GM18508 (cell line): ENCODE data around the gene USF3.
"Not testable (repeated sequence)": the region's sequence is repeated elsewhere in the genome, so short reads cannot be mapped to it uniquely, and the experiment has no call there.

Experiments
- ATAC-seq: cut with Tn5 transposase; IDR thresholded peaks from one replicate; pipeline ENCODE4 v1.9.1; 2021; ENCODE audit warnings: moderate number of reproducible peaks; ENCODE audit not compliant: insufficient read depth, unreplicated experiment

USF3 gene

GRCh38 chr3:113659996-113660395 lies 36.4 kb downstream of the USF3 start:
- no peak for ATAC-seq

- ATAC-seq = no peak
Measured at GRCh38 chr3:113659101-113659541, 37.3 kb downstream of the USF3 start.

GRCh38 chr3:113658107-113658506 lies 38.3 kb downstream of the USF3 start:
- no peak for ATAC-seq

DNA sequence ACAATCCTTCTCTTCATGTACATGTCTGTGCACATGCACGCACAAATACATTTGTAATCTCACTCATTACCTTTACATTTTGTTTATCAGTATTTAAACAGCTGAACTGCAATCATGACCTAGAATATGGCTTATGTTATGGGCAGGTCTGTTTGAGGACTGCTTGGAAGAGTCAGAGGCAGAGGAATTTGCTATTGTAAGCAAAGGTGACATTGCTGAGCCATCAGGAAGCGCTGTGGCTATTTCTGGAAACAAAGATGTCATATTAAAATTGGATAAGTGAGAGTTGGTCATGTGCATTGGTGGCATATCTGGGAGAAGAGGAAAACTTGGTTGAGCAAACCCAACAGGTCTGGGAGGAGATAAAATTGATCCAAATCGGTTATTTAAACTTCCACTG lies 41.6 kb downstream of the USF3 start:
- ATAC-seq = no peak

GRCh38 chr3:113654310-113654709 lies 42.1 kb downstream of the USF3 start:
- ATAC-seq = no peak

GRCh38 chr3:113649174-113649845 lies 47.1 kb downstream of the USF3 start:
- no peak for ATAC-seq

DNA sequence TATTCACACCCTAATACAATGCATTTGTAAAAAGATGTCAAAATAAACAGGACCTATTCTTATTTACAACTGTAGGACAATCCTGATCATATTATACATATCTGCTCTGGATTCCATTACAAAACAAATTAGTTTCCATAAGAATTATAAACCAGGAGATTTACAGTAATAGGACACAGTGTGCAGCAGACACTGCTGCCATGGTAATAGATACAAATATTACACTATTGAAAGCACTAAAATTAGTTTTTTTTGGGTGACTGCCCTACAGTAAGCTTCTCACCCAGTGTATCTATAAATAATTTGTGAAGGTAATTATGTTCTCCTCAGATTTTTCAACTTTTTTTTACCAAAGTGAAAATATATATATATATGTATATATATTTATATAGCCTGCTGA lies 47.9 kb downstream of the USF3 start:
- ATAC-seq = no peak

DNA sequence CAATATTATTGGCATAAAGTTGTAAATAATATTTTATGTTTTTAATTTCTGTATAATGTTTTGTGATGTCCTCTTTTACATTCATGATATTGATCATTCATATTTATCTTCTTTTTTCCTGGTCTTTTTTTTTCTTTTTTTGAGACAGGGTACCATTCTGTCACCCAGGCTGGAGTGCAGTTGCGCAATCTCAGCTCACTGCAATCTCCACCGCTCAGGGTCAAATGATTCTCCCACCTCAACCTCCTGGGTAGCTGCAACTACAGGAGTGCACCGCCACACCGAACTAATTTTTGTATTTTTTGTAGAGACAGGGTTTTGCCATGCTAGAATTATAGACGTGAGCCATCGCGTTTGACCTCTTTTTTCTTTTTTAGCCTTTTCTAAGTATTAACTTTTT lies 52.9 kb downstream of the USF3 start:
- ATAC-seq = no peak

DNA sequence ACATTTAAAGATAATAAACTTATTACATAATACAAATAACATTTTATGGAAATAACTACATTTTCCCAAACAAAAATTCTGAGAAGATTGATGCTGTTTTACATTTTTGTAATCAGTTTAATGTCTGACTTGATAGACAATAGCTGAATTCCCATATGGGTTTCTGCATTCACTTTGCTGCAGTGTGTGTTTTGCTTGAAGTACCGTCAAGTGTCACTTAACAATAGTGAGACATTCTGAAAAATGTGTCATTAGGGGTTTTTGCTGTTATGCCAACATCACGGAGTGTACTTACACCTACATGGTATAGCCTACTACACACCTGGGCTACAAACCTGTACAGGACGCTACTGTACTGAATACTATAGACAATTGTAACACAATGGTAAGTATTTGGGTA lies 57.5 kb downstream of the USF3 start:
- ATAC-seq = no peak

GRCh38 chr3:113637756-113638155 lies 58.7 kb downstream of the USF3 start:
- no peak for ATAC-seq

DNA sequence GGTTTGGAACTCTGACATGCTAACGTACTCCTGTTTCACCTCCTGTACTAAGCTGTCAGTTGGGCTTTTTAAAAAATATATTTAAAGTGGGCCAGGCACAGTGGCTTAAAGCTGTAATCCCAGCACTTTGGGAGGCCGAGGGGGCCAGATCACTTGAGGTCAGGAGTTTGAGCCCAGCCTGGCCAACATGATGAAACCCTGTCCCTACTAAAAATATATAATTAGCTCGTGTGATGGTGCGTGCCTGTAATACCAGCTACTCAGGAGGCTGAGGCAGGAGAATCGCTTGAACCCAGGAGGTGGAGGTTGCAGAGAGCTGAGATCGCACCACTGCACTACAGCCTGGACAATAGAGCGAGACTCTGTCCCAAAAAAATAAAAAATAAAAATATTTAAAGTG lies 60.4 kb downstream of the USF3 start:
- not testable (repeated sequence) for ATAC-seq

GRCh38 chr3:113634782-113635474 lies 61.5 kb downstream of the USF3 start:
- ATAC-seq = no peak

DNA sequence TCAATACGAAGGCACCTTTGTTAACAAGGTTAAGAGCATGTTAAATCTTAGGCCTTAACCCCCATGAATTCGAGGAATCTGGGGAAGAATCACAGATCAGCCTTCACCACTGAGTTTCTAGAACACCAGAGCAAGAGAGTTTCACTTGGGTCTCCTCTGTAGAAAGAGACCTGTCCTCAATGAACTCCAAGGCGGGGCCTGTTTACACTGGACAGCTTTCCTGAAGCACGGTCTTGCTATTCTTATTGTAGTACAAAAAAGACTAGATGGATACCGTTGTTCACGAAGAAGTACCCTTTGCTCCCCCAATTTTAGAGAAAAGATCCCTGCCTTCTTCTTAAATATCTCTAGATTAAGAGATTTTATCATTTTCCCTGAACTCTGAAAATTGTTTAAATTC lies 64.9 kb downstream of the USF3 start:
- ATAC-seq = no peak

DNA sequence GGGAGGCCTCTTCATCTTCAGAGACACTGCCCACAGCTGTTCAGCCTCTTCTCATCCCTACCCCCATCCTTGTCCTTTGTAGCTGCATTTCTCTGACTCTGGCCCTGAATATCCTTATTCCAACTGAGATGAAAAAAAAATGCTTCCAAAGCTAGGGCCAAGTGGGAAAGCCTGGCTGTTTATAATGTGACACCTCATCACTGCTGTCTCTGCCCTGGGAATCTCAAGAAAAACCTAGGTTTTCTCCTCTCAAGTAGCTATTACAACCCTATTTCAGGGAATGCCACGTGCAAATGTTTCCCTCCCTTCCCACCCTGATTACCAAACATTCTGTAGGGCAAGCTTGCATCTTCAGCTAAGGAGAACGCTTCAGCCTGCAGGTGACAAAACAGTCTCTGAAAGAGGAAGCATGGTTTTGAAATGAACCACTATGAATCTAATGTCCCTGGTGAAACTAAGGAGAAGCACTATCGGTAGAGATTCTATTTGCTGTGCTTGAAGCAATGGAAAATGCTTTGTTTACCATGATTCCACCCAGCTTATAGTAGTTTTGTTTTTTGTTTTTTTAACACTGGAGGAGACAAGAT lies 65.4 kb downstream of the USF3 start:
- no peak for ATAC-seq

- no peak for ATAC-seq
Measured at GRCh38 chr3:113629584-113630421, 66.6 kb downstream of the USF3 start.

DNA sequence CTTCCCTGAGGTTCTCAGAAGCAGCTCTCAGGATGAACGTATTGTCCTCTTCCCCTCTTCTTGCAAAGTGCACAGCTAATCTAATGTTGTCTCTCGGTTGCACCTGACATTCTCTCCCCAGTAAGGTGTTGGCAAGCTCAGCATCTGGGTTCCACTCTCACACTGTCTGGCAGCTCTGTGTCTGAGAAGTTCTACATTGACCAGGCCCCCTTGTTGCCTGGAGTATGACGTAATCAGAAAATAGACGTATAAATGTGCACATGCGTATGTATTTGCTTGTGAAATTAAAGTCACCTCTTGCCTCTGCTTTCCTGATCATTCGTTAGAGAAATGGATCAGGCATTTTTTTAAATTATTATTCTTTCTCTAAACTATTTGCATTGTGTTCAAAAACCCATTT lies 67.7 kb downstream of the USF3 start:
- no peak for ATAC-seq

- no peak for ATAC-seq
Measured at GRCh38 chr3:113628316-113628715, 68.1 kb downstream of the USF3 start.

DNA sequence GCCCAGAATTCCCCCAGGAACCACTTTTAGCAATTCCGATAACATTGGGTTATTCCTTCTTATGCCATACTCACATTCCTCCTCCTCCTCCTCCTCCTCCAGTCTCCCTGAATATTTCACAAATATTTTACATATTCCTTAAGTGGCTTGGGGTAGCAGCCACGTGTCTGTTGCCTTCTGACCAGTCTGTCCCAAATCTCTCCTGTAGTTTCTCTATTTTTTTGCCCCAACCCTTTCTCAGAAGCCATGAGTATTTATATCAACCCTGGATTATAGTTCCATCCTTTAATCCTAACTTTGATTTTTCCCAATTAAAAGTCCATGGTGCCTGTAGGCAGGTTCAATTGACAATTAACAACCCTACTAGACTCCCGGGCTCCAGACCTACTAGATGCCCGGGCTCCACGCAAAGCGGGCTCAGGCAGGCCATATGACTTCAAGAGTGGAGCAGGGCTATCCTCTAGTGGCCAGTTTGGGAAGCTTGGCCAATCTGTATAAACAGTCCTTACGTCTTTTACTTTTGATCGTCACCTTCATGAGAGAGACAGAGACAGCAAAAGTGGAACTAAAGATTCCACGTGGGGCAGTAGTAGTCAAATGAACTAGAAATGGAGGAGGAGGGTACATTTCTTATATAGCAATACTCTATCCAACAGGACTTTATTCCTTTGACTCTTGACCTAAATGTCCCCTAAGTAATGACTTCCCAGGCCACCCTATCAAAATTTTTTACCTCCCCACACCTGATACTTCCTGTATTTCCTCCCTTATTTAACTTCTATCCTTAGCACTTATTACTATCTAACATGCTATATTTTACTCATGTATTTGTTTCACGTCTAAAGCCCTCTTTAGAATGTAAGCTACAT lies 69.7 kb downstream of the USF3 start:
- ATAC-seq = no peak

- no peak for ATAC-seq
Measured at GRCh38 chr3:113625834-113626233, 70.6 kb downstream of the USF3 start.

GRCh38 chr3:113623811-113624210 lies 72.6 kb downstream of the USF3 start:
- ATAC-seq = no peak
